ENCODE results near the gene NOTCH1.

The NOTCH1 gene

DNA sequence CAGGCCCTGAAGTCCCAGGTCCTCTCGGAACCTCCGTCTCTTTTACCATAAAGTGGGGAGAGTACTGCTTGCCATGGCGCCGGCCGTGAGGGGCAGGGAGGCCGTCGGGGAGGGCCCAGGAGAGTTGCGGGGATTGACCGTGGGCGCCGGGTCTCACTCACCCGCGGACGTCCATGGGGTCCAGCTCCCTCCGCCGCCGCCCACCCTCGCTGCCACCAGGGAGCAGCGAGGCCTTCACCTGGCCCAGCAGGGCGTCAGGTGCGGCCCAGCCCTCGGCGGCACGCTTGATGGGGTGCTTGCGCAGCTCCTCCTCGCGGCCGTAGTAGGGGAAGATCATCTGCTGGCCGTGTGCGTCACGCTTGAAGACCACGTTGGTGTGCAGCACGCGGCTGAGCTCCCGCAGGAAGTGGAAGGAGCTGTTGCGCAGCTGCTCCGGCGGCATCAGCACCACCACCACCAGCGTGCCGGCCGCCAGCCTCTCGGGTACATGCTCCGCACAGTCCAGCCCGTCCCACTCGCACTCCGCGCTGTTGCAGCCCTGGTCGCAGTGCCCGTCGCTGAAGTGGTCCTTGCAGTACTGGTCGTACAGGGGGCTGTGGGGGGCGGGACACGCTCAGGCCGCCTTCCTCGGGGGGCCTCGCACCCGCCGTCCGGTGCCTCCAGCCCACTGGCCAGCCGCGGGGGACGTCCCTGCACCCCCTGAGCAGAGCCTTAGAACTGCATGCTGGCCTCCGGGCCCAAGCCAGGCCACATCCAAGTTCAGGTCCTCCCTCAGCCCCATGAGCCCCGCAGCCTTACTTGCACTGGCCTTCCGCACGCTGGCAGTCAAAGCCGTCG lies 41.1 kb downstream of the NOTCH1 start:
- in situ Hi-C loops (cut with HindIII; ENCODE audit: low sequenced_read_pairs), result no loop called here

GRCh38 chr9:136502940-136503550 lies 42.8 kb downstream of the NOTCH1 start:
- in situ Hi-C loops (cut with HindIII; ENCODE audit: low sequenced_read_pairs), result no loop called here

DNA sequence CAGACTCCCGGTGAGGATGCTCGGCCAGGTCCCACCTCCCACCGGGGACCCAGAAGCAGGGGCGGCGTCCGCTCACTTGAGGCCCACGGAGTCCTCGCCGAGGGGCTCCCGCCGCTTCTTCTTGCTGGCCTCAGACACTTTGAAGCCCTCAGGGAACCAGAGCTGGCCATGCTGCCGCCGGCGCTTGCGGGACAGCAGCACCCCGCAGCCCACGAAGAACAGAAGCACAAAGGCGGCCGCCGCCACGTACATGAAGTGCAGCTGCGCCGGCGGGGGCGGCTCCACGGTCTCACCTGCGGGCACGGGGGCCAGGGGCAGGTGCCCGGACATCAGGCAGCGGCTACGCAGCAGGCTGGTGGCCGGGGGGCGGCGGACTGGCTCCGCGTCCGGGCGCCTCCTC lies 43.7 kb downstream of the NOTCH1 start:
- in situ Hi-C loops (cut with HindIII; ENCODE audit: low sequenced_read_pairs), result no loop called here

- in situ Hi-C loops (cut with HindIII; ENCODE audit: low sequenced_read_pairs), result no loop called here
Observed at GRCh38 chr9:136501686-136502085, 44.2 kb downstream of the NOTCH1 start.

DNA sequence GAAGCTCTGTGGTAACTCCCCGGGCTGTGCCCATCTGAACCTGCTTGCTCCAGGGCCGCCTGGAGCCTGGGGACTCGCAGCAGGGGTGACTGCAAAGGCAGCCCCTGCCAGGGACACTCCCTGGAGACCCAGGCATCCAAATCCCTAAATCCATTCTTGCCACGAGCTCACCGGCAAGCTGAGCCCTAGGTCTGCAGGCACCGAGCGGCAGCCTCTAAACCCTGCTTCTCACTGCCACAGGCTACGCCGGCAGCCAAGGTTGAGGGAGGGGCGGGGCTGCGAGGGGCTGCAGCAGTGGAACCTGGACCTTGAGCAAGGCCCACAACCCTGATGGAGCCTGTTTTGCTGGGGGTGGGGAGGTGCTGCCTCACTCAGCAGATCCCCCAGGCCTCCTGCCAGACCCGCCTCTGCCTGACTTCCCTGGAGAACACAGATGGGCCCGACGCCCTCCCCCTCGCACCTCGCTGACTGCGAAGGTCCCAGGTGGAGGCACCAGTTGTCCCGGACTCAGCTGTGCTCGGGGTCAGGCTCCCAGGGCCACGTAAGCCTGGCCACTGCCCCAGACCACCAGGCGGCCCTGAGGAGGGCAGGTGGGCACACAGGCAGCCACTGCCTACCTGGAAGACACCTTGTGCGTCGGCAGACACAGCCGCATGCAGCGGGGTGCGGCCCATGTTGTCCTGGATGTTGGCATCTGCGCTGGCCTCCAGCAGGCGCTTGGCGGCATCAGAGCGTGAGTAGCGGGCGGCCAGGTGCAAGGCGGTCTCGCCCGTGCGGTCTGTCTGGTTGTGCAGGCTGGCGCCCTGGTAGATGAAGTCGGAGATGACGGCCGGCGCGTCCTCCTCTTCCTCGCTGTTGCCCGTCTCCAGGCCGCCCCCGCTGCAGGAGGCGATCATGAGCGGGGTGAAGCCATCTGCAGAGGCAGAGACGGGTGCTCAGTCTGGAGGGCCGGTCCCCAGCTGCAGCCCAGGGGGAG lies 45.6 kb downstream of the NOTCH1 start:
- in situ Hi-C loops (cut with HindIII; ENCODE audit: low sequenced_read_pairs), result no loop called here

- in situ Hi-C loops (cut with HindIII; ENCODE audit: low sequenced_read_pairs), result no loop called here
Observed at GRCh38 chr9:136499071-136499934, 46.5 kb downstream of the NOTCH1 start.

DNA sequence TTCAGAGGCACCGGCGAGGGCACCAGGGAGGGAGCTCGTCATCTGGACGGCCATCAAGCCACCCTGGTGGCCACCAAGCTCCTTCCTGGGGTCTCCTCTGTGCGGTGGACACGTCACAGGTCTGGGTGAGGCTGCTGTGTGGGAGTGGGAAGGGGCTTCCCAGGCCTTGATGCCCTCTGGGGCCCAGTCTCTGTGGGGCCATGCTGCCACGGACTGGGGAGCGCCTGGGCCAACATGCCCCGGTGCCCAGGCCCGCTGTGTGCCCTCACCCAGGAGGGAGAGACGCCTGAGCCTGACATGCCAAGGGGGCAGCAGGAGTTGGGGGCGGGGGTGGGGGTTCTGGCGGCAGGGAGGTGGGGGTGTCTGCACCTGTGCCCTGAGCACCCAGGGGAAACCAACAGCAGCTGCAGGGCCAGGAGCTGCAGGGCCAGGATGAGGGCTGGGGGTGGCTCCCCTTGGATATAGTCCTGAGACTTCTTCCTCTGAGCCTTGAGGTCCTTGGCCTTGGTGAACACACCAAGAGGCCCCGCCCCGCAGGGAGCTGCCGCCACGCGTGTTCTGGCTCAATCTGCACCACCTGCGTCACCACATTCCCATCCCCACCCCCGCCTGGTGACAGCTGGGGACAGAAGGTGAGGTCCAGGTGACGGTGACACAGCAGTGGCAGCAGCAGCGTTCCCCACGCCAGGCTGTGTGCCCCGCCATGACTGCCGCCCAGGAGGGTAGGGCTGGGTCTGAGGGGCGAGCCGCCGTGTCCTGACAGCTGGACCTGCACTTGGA lies 47.7 kb downstream of the NOTCH1 start:
- in situ Hi-C loops (cut with HindIII; ENCODE audit: low sequenced_read_pairs), result no loop called here

GRCh38 chr9:136496801-136497620 lies 48.8 kb downstream of the NOTCH1 start:
- in situ Hi-C loops (cut with HindIII; ENCODE audit: low sequenced_read_pairs), result no loop called here

- in situ Hi-C loops (cut with HindIII; ENCODE audit: low sequenced_read_pairs), result no loop called here
Observed at GRCh38 chr9:136496181-136496580, 49.7 kb downstream of the NOTCH1 start.

DNA sequence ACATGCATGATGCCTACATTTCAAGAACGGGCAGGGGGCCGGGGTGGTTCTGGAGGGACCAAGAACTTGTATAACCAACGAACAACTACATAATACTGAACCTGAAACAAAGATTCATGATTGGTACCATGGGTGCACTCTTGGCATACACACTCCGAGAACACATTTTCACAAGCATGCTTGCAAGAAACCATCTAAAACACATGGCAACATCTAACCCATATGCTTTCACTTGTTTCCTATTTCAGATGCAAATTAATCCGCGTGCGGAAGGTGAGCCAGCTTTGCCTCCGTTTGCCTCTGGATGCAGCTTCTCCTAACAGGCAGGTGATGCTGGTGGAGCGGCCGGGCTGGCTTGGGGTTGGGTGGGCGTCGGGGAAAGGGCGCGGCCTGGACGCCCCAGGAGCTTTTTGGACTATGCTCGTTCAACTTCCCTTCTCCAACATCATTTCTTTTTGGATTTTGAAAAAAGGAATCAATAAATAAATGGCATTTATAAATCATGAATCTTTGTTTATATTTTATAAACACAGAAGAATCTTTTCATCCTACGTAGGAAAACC lies 50.5 kb downstream of the NOTCH1 start:
- in situ Hi-C loops (cut with HindIII; ENCODE audit: low sequenced_read_pairs), result no loop called here

- in situ Hi-C loops (cut with HindIII; ENCODE audit: low sequenced_read_pairs), result no loop called here
Observed at GRCh38 chr9:136494531-136495215, 51.2 kb downstream of the NOTCH1 start.

- in situ Hi-C loops (cut with HindIII; ENCODE audit: low sequenced_read_pairs), result no loop called here
Observed at GRCh38 chr9:136494012-136494411, 51.8 kb downstream of the NOTCH1 start.

DNA sequence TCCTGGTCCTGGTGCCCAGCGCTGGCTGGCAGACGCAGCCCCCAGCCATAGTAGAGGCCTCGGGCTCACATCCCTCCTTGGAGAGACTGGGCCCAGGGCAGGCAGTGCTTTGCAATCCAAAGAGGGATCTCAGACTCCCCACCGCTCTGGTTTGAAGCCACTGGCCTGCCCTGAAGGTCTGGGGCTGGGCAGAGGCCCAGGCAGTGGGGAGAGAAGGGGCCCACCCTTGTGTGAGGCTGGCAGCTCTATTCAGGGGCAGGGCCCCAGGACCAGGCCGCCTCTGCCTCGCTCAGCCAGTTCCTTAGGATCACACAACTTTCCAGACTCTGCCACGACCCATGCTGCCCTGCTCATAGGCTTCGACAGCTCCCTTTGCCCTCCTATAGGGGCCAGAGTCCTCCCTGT lies 52.3 kb downstream of the NOTCH1 start:
- in situ Hi-C loops (cut with HindIII; ENCODE audit: low sequenced_read_pairs), result no loop called here

DNA sequence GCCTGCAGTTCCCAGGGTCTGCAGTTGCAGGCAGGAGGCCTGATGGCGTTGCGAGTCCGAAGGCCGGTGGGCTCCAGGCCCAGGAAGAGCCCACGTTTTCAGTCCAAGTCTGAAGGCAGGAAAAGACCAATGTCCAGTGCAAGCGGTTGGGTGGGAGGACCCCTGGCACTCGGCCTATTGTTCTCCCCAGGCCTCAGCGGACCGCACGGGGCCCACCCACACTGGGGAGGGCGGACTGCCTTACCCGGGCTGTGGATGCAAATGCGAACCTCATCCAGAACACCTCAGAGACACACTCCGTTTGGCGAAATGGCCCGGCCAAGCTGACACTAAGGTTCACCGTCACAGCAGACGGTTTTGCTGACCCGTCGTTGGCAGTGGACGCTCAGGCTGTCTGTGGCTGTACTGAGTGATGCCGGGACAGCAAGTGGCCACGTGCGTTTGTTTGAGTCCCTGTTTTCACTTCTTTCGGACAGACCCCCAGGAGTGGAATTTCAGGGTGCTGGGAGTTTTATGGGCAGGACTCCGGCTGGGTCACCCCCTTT lies 52.8 kb downstream of the NOTCH1 start:
- in situ Hi-C loops (cut with HindIII; ENCODE audit: low sequenced_read_pairs), result no loop called here

DNA sequence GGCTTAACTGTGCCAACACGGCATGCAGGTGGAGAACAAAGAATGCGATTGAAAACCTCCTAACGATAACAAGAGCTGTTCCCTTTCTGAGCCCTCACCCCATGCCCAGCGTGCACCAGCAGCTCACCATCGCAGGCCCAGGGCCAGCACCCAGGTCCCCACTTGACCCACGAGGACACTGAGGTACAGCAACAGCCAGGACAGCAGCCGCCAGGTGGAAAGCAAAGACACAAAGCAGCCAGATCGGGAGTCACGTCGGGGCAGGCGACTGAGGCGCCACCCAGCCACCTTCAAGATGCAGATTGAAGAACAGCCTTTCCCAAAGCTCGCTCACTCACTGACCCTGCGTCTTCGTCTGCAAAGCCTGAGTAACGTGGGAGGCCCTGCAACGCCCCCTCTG lies 56.1 kb downstream of the NOTCH1 start:
- in situ Hi-C loops (cut with HindIII; ENCODE audit: low sequenced_read_pairs), result loop anchor here (5.0 kb wide), 2 partner anchors 68 to 153 kb away; no protein-coding TSS in a partner anchor

GRCh38 chr9:136488247-136489214 lies 57.3 kb downstream of the NOTCH1 start:
- in situ Hi-C loops (cut with HindIII; ENCODE audit: low sequenced_read_pairs), result loop anchor here (5.0 kb wide), 2 partner anchors 69 to 154 kb away; no protein-coding TSS in a partner anchor

Measured in DLD1 (cell line).